ENCODE data around the gene ZC3H11A. TPM values are rescaled to one million over a fixed set of nuclear protein-coding genes. Genes with fewer than 3 reads are reported as not detected.

The ZC3H11A gene
- polyA plus RNA-seq, 1 of the 3 experiments (the other 2 are of a cell fraction), result 38.0 TPM

DNA sequence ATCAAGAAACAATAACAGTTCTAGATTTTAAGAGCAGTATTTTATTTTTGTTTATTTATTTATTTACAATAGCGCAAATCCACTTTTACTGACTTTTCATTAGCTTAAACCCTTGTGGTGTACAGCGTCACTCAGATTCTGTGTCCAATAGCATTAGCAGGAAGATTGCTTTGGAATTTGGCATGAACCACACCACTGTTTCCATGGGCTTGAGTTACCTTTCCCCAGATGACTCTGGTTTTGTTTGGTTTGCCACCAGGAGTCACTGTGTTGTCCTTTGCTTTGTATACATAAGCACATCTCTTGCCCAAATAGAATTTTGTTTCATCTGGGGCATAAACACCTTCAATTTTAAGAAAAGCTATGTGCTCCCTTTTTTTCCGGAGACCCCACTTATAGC is 40.1 kb downstream of the ZC3H11A start:
- no peak for DNase-seq
- Histone ChIP-seq H2AFZ (ENCODE audit: low read depth) (no peak overlapping the region), H3K36me3 (replicated peaks in 1 of 2; ENCODE audit: control insufficient read depth in 1 of 2, insufficient read depth in 2 of 2, low read length in 1 of 2) (peaks cover 76 to 92% of the 10 kb centered on the region in 2 experiments), H3K4me3 (ENCODE audit: low read depth in 2 of 2, low read length in 1 of 2) (no peak overlapping the region), H3K4me2 (no peak overlapping the region), H3F3A (replicated peaks; ENCODE audit: insufficient read depth) (peaks cover 24% of the 10 kb centered on the region), H3K27me3 (ENCODE audit: insufficient read depth) (no peaks in the 10 kb centered on the region), H3K79me2 (ENCODE audit: insufficient read depth) (peaks cover 36% of the 10 kb centered on the region; the same call in 1 of the 2 replicates), H3K4me1 (ENCODE audit: control insufficient read depth in 1 of 2, insufficient read depth in 2 of 2, low read depth in 1 of 2, low read length in 1 of 2) (no peaks in the 10 kb centered on the region), H3K9me2 (no peaks in the 10 kb centered on the region), H4K20me1 (ENCODE audit: insufficient read depth) (peaks cover 7% of the 10 kb centered on the region; the same call in 1 of the 2 replicates), H3K27ac (ENCODE audit: low read depth in 2 of 2, low read length in 1 of 2) (no peak overlapping the region), H3K9ac (no peak overlapping the region), H3K9me3 (no peaks in the 10 kb centered on the region)
- WGBS (ENCODE audit: low lambda C conversion rate), result 100% methylated on average over 3 of the region's 3 CpGs
- TF ChIP-seq CHD2 (IDR thresholded peaks at IDR 0.05; ENCODE audit: low read length, partially characterized antibody) (no peak), ZBTB33 (IDR thresholded peaks at IDR 0.05; ENCODE audit: borderline replicate concordance, low read depth) (no peak), TCF12 (IDR thresholded peaks at IDR 0.05) (no peak), CTCF (IDR thresholded peaks at IDR 0.05) (peak; percentile 17; the same call in 1 of the 2 replicates), EP300 (IDR thresholded peaks at IDR 0.05; ENCODE audit: borderline replicate concordance in 1 of 2, low read depth in 1 of 2, low read length in 1 of 2) (no peak)
- ChIA-PET CTCF (interaction anchor here (0.7 to 1.3 kb wide), 5 partner anchors 17 to 528 kb away, joined by 3 to 5 read pairs (median 3); no protein-coding TSS in a partner anchor), POLR2A (no interaction called here)

DNA sequence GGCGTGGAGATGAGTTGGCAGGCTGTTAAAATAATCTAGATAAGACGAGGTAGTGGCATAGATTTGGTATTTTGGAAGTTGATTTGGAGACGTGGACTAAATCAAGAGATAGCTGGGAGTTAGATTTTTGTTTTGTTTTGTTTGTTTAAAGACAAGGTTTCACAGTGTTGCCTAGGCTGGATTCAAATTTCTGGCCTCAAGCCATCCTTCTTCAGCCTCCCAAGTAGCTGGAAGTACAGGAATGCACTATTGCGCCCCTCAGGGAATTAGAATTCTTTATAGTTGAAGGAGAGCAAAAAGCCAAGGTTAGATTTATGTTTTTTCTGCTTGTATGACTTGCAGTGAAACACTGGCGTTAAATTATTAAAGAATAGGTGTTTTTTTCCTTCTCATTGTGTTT is 43.7 kb downstream of the ZC3H11A start:
- H3K79me2 ChIP-seq (ENCODE audit: insufficient read depth), result peaks cover 36% of the 10 kb centered on the region; the same call in 1 of the 2 replicates
- CTCF ChIA-PET, result interaction anchor here (0.8 kb wide), 1 partner anchor 560 kb away, joined by 3 read pairs; no protein-coding TSS in a partner anchor
- H3K9me3 ChIP-seq, result no peaks in the 10 kb centered on the region
- H3K4me3 ChIP-seq (ENCODE audit: low read depth in 2 of 2, low read length in 1 of 2), result no peak overlapping the region
- H4K20me1 ChIP-seq (ENCODE audit: insufficient read depth), result peaks cover 7% of the 10 kb centered on the region; the same call in 1 of the 2 replicates
- no peak overlapping the region for H3K9ac ChIP-seq
- H3K4me2 ChIP-seq, result no peak overlapping the region
- no peak overlapping the region for H2AFZ ChIP-seq (ENCODE audit: low read depth)
- TF ChIP-seq TEAD4 (IDR thresholded peaks at IDR 0.05; ENCODE audit: borderline replicate concordance, insufficient read depth) (no peak), RAD21 (IDR thresholded peaks at IDR 0.05; ENCODE audit: low read length) (no peak), RXRA (IDR thresholded peaks at IDR 0.05; ENCODE audit: borderline replicate concordance, low read depth) (no peak), EP300 (IDR thresholded peaks at IDR 0.05; ENCODE audit: borderline replicate concordance in 1 of 2, low read depth in 1 of 2, low read length in 1 of 2) (no peak), NRF1 (IDR thresholded peaks at IDR 0.05; ENCODE audit: low read depth, low read length) (no peak), JUND (IDR thresholded peaks at IDR 0.05) (no peak), EZH2phosphoT487 (IDR thresholded peaks at IDR 0.05; ENCODE audit: borderline replicate concordance, low read depth) (no peak), ZBTB33 (IDR thresholded peaks at IDR 0.05; ENCODE audit: borderline replicate concordance, low read depth) (no peak), FOXJ3 (CRISPR knock-in tag; IDR thresholded peaks at IDR 0.05) (no peak), GABPA (IDR thresholded peaks at IDR 0.05; ENCODE audit: low read depth) (no peak)
- TF ChIP-seq, protein P1, sequence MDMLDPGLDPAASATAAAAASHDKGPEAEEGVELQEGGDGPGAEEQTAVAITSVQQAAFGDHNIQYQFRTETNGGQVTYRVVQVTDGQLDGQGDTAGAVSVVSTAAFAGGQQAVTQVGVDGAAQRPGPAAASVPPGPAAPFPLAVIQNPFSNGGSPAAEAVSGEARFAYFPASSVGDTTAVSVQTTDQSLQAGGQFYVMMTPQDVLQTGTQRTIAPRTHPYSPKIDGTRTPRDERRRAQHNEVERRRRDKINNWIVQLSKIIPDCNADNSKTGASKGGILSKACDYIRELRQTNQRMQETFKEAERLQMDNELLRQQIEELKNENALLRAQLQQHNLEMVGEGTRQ (IDR thresholded peaks at IDR 0.05; ENCODE audit: borderline replicate concordance, low read depth, low read length), result no peak
- H3F3A ChIP-seq (replicated peaks; ENCODE audit: insufficient read depth), result peaks cover 24% of the 10 kb centered on the region
- WGBS (ENCODE audit: low lambda C conversion rate), result 91% methylated on average over 5 of the region's 5 CpGs
- H3K4me1 ChIP-seq (ENCODE audit: control insufficient read depth in 1 of 2, insufficient read depth in 2 of 2, low read depth in 1 of 2, low read length in 1 of 2), result no peaks in the 10 kb centered on the region
- no peaks in the 10 kb centered on the region for H3K27me3 ChIP-seq (ENCODE audit: insufficient read depth)
- H3K9me2 ChIP-seq, result no peaks in the 10 kb centered on the region
- H3K27ac ChIP-seq (ENCODE audit: low read depth in 2 of 2, low read length in 1 of 2), result peak overlapping the region in 1 of 2 experiments; percentile 11; a peak in 1 of 4 replicates
- no peak for DNase-seq
- peaks cover 62 to 77% of the 10 kb centered on the region in 2 experiments for H3K36me3 ChIP-seq (replicated peaks in 1 of 2; ENCODE audit: control insufficient read depth in 1 of 2, insufficient read depth in 2 of 2, low read length in 1 of 2)
- POLR2A ChIA-PET, result no interaction called here

Data from SK-N-SH (cell line).